GM10248 (cell line): ENCODE data around the gene FGFR3.

Experiments
- CTCF ChIA-PET: fragments of 300-600 bp; sonication (Branson Sonifier 250); formaldehyde crosslinking; extraction: SDS; loops from one replicate; lab custom pipeline; 2021; ENCODE audit warnings: antibody characterized with exemption; lab: Yijun Ruan, JAX
- POLR2A ChIA-PET: fragments of 350-650 bp; sonication (Branson Sonifier 250); formaldehyde crosslinking; extraction: SDS; loops from one replicate; lab custom pipeline; 2020; ENCODE audit warnings: antibody characterized with exemption; lab: Yijun Ruan, JAX
- DNase-seq: peaks from one replicate; pipeline ENCODE4 v3.0.0; 2012; ENCODE audit errors: extremely low spot score
- TF ChIP-seq, protein P1 (sequence below): IDR thresholded peaks from 2 replicates; pipeline ENCODE4 v1.5.1; 2012; ENCODE audit warnings: mild to moderate bottlenecking, low read depth; ENCODE audit errors: extremely low read depth, missing control alignments, control extremely low read depth

FGFR3 gene

DNA sequence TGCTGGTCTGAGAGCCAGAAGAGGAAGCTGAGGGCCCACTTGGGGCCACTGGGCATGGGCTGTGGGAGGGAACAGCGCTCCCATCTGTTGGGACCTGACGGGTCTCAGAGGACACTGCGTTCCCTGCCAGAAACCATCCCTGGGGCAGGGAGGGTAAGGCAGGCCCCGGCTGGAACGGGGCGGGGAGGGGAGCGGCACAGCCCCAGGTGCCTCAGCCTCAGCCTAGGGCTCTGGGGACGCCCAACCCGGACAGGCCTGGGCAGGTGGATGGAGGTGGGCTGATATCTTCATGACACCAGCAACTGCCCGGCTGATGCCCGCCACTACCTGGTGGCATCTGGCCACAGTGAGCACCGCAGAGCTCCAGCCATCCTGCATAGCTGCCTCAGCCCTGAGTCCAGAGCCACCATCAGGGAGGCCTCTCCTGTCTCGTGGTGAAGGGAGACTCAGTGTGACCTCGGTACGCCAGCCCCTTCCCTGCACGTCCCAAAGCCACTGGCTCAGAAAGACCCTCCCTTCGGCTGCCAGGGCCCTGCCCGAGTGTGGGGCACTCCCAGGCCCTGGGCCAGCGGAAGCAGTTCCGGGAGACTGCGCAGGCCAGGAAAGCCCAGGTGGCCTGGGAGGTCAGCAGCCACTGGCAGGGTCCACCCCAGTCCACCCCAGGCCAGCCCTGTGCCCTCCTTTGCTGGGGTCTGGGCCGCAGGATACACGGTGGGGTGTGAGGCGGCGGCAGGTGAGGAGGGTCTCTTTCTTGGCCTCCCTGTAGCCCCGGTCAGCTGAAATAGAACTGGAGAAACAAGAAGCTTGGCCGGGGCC lies 34.6 kb upstream of the FGFR3 start:
- DNase-seq, result no peak
- CTCF ChIA-PET, result interaction anchor here (3.0 kb wide), 1 partner anchor 10 kb away, joined by 13 read pairs; no protein-coding TSS in a partner anchor
- POLR2A ChIA-PET, result no interaction called here
- TF ChIP-seq, protein P1, sequence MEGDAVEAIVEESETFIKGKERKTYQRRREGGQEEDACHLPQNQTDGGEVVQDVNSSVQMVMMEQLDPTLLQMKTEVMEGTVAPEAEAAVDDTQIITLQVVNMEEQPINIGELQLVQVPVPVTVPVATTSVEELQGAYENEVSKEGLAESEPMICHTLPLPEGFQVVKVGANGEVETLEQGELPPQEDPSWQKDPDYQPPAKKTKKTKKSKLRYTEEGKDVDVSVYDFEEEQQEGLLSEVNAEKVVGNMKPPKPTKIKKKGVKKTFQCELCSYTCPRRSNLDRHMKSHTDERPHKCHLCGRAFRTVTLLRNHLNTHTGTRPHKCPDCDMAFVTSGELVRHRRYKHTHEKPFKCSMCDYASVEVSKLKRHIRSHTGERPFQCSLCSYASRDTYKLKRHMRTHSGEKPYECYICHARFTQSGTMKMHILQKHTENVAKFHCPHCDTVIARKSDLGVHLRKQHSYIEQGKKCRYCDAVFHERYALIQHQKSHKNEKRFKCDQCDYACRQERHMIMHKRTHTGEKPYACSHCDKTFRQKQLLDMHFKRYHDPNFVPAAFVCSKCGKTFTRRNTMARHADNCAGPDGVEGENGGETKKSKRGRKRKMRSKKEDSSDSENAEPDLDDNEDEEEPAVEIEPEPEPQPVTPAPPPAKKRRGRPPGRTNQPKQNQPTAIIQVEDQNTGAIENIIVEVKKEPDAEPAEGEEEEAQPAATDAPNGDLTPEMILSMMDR, result no peak

GRCh38 chr4:1759170-1759817 lies 33.8 kb upstream of the FGFR3 start:
- ChIA-PET CTCF (interaction anchor here (3.0 kb wide), 1 partner anchor 11 kb away, joined by 13 read pairs; no protein-coding TSS in a partner anchor), POLR2A (no interaction called here)
- TF ChIP-seq, protein P1, result no peak
- no peak for DNase-seq

- ChIA-PET POLR2A (no interaction called here), CTCF (interaction anchor here (3.0 kb wide), 1 partner anchor 12 kb away, joined by 13 read pairs; no protein-coding TSS in a partner anchor)
- no peak for DNase-seq
- TF ChIP-seq, protein P1, result no peak
These were observed 33.3 kb upstream of the FGFR3 start for GRCh38 chr4:1759818-1760223.

DNA sequence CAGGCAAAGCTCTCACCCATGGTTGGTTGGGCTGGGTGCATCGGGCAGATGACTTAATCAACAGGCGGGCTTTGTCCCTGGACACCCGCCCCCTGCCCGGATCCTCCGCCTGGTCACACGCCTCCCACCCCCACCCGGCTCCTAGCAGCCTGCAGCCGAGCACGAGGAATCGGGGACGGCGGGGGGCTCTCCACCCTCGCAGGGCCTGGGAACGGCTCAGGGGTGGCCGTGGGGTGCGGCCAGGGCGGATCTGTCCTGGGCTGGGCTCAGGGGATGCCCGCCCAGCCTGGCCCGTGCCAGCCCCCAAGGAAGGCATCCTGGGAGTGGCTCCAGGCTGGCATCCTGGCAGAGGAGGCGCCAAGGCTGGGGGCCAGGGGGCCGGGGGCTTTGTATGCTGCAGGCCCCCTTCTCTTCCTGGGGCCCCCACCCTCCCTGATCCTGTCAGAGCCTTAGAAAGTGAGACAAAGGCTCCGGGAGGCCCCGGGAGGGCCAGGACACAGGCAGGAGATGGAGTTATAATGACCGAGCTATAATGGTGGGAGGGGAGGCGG lies 32.5 kb upstream of the FGFR3 start:
- TF ChIP-seq, protein P1, result no peak
- CTCF ChIA-PET, result interaction anchor here (1.4 to 3.0 kb wide), 2 partner anchors 12 to 139 kb away, joined by 3 to 13 read pairs; no protein-coding TSS in a partner anchor

GRCh38 chr4:1761130-1761689 lies 31.9 kb upstream of the FGFR3 start:
- ChIA-PET POLR2A (no interaction called here), CTCF (interaction anchor here (1.4 to 3.0 kb wide), 2 partner anchors 13 to 138 kb away, joined by 3 to 13 read pairs; no protein-coding TSS in a partner anchor)
- TF ChIP-seq, protein P1, result no peak
- DNase-seq, result no peak

More for the DNA sequence above, 32.5 kb upstream of the FGFR3 start:
- POLR2A ChIA-PET, result no interaction called here
- DNase-seq, result no peak

DNA sequence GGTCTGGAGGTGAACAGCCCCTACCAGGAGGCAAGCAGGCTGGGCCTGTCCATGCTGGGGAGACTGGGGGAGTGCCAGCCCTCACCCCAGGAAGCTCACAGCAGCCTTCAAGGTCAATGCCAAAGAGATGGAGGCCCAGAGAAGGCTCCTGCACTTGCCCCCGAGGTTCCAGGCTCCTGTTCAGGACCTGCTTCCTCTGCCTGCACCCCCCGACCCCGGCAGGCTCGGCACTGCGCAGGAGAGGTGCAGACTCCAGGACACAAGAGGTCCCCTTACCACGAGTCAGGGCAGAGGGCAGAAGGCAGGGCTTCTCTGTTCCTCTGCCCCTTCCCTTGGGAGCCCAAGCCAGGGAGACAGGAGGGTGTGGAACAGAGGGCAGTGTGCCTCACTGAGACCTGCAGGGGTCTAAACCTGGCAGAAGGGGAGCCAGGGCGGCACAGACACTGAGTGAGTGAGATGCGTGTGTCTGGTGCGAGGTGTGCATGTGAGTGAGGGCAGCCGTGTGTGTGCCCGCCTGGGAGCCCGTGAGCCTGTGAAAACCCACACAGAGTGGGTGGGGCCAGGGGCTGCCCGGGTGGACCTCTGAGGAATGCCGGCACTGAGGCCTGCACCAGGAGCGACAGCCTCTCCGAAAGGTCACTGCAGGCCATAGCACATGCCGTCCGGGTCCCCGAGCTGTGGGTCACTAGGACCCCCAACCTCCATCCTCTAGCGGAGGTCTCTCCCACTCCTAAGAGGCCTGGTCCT lies 30.7 kb upstream of the FGFR3 start:
- TF ChIP-seq, protein P1, result no peak
- DNase-seq, result no peak
- POLR2A ChIA-PET, result no interaction called here
- CTCF ChIA-PET, result interaction anchor here (1.0 to 1.4 kb wide), 2 partner anchors 14 to 137 kb away, joined by 3 read pairs; no protein-coding TSS in a partner anchor
